ENCODE measurements around the gene SERTAD3.
A peak's percentile ranks its signal among the peaks of the same experiment; 100 is the strongest.
"Not testable (repeated sequence)": the region's sequence is repeated elsewhere in the genome, so short reads cannot be mapped to it uniquely, and the experiment has no call there.

SERTAD3 gene

DNA sequence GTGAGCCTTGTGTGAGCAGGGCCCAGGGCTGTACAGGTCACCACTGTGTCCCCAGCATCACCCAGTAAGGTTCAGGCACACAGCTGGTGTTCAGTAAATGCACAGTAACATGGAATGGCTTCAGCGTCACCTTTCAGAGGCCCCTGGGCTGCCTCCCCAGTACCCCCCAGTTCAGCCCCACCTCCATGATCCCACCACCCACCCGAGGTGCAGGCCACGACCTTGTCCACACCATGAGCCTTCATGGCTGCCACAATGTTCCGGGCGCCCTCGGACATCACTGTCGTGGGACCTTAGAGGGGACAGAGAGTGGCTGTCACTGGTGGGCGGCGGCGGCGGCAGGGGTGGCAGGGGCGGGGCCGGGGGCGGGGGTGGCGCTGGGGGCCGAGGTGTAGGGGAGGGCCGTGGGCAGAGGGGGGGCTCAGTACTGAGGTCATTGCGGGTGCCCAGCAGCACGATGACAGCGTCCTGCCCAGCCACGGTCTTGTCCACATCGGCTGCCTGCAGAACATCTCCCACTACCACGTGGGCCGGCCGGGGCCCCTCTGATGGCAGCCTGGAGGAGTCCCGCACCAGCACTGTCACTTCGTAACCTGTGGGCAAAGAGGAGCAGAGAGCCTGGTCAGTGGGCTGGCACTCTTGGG, 13.9 kb upstream of the SERTAD3 start:
- DNase-seq: no peak

DNA sequence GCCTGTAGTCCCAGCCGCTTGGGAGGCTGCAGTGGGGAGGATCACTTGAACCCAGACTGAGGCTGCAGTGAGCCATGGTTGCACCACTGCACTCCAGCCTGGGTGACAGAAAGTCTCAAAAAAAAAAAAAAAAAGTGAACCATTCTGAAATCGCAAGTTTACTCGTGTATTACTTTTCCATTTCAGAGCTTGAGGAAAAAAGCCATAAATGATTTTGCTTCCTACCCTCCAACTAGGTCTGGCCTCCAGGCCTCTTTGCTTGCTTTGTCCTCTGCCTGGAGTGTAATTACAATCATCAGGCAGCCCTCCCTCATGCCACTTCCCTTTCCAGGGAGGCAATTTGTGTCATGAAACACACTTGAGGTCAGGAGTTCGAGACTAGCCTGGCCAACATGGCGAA, 12.9 kb upstream of the SERTAD3 start:
- no peak for DNase-seq

DNA sequence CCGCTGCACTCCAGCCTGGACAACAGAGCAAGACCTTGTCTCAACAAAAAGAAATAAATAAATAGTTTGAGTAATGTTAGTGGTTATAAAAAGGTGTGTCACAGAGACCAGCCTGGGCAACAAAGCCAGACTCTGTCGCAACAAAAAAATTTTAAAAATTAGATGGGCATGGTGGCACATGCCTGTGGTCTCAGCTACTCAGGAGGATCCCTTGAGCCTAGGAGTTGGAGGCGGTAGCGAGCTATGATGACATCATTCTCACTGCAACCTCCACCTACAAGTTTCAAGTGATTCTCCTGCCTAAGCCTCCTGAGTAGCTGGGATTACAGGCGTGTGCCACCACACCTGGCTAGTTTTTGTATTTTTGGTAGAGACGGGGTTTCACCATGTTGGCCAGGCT, 9.8 kb upstream of the SERTAD3 start:
- DNase-seq: not testable (repeated sequence)

DNA sequence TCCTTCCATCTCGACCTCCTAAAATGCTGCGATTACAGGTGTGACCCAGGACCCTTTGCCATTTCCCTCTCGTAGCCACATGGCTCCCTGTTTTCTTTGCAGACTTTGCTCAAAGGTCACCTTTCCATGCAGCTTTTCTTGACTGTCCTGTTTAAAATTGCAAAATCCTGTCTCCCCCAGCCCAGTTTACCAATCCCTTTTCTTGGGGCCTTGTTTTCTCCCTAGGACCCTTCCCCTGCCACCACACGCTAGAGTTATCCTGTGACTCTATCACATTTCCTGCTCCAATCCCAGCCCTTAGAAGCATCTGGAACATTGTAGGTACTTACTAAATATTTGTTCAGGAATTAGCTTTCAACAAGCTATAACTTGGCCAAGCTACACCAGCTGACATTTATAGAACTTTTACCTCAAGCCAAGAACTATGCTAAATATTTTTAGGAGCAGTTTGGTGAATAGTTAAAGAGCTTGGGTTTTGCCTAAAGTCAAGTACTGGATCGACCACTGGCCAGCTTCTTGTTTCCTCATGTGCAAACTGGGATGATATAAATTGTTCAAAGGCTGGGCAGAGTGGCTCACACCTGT, 9.1 kb upstream of the SERTAD3 start:
- no peak for DNase-seq

DNA sequence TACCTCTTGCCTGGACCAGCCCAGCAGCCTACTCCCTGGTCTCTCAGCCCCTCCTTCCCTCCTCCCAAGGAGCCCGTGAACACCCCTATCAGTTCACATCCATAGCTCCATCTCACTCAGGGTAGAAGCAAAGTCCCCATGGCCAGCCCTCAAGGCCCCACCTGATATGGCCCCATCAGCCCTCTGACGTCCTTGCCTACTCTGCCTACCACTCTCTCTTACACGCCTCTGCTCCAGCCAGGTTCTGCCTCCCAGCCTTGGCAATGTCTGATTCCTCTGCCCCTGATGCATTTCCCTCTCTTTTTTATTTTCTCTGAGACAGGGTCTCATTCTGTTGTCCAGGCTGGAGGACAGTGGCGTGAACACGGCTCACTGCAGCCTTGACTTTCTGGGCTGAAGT, 7.9 kb upstream of the SERTAD3 start:
- DNase-seq: no peak

DNA sequence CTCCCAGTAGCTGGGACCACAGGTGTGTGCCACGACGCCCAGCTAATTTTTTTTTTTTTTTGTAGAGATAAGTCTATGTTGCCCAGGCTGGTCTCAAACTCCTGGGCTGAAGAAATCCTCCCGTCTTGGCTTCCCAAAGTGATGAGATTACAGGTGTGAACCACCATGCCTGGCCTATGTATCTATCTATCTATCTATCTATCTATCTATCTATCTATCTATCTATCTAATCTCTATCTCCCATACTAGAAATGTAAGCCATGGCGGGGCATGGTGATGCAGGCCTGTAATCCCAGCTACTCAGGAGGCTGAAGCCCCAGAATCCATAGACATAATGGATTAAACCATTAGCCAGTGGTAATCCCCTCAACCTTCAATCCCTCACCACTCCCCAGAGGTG, 6.5 kb upstream of the SERTAD3 start:
- DNase-seq: no peak

DNA sequence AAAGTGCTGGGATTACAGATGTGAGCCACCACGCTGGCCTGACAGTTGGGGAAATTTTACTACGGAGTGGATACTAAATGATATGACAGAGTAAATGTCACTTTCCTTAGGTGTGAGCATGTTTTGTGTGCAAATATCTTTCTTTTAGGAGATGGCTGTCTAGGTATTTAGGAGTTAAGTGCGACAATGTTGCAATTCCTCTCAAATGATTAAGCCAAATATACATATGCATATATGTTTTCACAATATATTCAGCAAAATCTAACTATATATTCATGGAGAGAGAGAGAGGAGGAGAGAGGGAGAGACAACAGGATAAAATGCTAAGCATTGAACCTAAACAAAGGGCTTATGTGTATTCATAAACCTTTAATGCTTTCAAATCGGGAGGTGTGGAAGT, 5.4 kb upstream of the SERTAD3 start:
- DNase-seq: no peak

DNA sequence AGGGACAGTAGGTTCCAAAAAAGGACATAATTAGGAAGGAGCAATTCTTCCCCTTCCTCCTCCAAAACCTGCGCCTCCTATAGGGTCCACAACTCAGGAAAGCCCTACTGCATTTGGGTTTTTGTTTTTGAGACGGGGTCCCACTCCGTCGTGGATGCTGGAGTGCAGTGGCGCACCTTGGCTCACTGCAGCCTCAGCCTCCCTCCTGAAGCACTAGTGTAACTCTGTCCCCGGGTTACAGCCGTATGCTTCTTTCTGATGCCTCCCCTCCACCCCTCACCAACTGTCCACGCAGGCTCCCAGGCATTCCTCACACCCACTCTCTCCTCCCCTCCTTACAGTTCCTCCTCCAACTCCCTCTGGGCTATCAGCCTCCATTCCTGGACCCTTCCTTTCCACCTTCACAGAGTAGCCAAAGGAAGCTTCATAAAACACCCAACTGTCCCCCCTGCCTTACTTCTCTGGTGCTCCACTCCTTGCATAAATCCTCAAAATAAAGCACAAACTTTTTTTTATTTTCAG, 2.2 kb upstream of the SERTAD3 start:
- no peak for DNase-seq

DNA sequence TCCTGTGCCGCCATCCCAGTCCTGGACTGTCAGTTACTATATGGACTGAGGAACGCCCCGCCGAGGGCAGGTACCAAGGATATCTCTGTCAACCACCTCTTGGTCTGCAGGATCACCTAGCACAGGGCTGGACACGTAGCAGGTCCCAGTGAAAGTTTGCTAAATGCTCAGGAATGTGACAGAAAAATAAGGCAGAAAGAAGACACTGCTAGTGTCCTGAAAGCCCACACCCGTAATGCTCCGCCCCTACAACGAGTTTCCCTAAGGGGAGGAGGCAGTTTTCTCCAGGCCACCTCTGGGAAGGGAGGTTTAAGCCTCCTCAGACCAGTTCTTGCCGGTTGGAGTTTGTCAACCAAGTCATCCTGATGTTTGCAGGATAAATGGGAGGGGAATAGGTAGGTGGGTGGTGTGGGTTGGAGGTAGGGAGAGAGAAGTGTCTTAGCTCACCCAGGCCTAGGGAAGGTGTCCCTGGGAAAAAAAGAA, 1.7 kb upstream of the SERTAD3 start:
- no peak for DNase-seq

DNA sequence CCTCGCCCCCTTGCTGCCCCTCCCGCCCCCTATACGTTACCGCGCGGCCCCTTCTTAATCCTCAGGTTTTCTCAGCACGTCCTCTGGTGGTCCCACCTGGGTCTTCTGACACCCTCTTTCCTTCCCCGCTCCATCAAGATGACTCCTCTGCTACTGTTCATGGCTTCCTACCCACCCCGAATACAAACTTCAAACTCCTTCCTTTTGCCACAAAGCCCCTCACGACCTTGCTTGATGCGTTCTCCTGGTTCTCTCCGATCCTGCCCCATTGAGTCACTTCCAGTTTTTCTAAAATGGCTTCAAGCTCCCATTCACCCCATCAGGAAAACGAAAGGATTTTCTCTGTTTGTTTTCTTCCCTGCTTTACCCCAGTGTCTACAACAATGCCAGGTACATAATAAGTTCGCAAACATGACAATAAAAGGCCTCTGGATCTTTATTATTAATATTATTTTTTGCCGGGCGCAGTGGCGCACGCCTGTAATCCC, 734 bp upstream of the SERTAD3 start:
- DNase-seq: no peak

DNA sequence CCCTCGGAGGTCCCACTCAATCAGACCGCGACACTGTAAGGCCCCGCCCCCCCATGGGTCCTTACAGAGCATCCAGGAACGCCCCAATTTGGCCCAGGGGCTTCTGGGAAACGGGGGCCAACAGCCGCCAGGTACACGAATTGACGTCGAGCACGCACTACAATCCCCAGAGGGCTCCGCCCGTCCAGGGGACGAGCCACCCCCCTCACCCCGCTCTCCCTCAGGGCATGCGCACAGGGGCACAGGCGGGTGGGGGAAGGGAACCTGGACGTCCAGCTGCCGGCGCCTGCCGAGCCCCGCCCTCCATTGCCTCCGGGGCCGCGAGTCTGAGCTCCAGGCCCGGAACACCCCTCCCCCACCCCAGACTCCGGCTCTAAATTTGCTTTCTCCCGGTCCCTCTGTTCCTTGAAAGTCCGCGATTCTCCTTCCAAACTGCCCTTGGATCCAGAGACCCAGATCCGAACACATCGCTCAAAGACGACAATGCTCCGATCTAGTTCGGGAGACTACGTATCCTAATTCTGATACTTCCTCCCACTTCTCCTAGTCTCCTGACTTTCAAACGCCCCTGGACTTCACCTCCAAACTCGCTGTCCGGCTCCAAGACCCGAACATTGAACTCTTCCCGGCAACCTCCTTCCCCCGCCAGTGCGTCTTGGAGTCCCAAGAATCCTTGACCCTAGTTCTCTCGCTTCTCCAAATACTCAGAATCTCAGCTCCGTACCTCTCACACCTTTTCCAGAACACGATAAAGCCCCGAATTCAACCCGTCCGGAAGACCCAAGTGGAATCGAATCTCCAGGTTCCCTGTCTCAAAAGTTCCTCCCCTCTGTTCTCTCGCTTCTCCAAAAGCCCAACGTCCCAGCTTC, 770 bp downstream of the SERTAD3 start:
- DNase-seq: peak; percentile 98

DNA sequence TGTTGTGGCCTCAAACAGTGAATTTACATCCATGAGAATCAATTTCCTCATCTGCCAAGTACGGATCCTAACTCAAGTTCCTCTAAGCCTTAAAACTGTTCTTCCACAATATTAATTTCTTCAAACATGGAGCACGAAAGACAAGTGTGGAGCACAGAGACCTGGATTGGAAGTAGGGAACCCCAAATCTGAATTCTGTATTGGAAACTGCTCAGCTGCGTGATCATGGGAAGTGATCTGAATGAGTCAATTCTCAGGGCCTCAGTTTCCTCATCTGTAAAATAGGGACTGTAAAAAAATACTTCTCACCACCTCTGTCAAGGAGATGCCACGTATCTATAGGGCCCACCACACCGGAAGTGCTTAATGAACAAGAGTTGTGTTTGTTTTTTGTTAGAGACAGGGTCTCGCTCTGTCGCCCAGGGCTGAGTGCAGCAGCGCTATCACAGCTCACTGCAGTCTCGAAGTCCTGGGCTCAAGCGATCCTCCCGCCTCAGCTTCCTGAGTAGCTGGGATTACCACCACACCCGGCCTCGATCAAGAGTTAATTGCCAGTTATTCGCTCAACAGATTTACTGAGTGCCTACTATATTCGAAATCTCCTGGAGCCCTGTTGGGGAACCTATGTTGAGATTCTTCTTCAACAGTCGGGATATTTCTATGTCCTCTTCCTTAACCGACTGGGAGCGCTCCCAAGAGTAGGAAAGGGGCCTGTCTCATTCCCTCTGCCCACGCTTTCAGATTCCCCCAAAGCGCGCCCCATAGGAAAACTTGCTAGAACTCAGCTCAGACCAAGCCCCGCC, 1.6 kb downstream of the SERTAD3 start:
- no peak for DNase-seq

DNA sequence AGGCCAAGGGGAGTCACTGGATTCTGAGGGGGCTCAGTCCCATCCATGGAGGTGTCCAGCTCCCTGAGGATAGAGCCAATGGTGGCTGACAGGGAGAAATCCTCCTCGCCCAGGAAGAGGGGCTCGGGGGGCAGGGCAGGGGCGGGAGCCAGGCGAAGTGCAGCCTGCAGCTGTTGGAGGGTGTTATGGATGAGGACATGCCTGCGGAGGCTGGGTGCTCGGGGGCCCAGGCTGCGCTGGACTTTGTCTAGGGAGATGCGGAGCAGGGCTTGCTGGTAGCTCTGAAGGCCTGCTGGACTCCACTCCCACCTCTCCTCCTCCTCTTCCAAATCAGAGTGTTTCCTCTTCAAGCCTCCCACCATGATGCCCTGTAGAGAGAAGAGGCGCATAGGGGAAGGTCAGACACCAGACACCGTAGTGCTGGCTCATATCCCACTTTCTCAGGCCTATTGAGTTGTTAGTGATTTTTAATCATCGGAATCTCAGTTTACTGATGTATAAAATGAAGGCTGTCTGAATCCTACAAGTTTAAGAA, 2.3 kb downstream of the SERTAD3 start:
- DNase-seq: no peak

DNA sequence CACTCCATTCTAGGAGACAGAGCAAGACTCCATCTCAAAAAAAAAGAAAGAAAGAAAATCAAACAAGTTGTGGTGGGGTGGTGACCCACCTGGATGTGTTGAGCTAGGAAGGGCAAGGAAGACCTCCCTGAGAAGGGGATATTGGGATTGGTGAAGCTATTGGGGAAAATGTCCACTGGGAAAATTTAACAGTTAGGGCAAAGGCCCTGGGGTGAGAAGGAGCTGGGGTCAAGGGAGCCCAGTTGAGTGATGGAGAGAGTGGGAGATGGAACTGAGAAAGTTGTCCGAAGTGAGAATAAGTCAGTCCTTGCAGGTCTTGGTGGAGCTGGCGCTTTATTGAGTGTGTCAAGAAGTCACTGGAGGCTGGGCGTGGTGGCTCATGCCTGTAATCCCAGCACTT, 5.9 kb downstream of the SERTAD3 start:
- DNase-seq: no peak

DNA sequence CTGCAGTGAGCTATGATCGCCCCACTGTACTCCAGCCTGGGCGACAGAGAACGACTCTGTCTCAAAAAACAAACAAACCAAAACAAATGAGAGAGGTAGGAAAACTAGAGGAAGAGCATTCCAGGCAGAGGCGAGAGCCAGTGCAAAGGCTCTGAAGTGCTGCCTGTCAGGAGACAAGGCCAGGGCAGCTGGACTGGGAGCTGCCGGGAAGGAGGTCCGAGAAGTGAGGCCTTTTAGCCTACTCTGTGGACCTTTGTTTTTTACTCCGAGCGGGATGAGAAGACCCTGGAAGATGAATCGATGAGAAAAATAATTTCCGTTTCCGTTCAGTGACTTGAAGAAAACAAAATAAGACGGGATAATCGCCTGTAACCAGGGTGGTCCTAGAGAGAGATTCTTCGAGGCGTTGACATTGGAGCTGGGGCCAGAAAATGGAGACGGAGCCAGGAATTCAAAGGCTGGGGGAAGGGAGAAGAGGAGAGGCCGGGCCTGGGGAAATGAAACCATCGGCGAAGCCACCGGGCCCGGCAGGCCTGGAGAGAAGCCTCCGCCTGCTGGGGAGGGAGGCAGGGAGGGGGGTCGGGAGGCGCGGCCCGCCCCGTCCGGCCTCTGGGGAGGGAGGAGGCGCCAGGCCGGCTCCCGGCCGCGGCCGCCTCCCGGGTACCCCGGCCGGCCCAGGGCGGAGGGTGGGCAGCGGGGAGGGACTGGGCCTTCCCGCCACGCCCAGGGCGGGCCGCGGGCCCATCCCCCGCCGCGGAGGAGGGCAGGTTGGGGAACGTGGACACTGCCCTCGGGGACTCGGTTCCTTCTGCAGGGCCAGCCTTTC, 10.5 kb downstream of the SERTAD3 start:
- DNase-seq: peak; percentile 26

DNA sequence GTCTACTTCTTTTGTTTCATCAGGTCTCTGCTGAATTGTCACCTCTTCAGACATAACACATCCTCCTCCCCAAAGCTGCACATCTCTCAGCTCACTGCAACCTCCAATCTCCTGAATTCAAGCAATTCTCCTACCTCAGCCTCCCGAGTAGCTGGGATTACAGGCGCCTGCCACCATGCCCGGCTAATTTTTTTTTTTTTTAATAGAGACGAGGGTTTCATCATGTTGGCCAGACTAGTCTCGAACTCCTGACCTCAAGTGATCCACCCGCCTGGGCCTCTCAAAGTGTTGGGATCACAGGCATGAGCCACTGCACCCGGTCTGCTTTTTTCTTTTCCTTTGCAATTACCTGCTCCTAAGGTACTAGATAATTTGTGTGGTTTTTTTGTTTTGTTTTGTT, 11.4 kb downstream of the SERTAD3 start:
- DNase-seq: not testable (repeated sequence)

DNA sequence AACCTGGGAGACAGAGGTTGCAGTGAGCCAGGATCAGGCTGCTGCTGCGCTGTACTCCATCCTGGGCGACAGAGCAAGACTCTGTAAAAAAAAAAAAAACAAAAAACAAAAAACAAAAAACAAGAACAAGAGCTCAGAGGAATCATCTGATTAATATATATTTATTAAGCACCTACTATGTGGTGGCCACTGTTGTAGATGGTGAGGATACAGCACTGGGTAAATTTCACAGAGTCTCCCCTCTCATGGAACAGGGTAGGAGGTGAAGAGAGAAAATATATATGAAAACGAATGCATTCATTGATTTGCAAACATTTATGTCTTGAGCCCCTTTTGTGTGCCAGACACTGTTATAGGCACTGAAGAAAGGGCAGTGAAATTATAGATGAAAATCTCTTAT, 12.4 kb downstream of the SERTAD3 start:
- no peak for DNase-seq

DNA sequence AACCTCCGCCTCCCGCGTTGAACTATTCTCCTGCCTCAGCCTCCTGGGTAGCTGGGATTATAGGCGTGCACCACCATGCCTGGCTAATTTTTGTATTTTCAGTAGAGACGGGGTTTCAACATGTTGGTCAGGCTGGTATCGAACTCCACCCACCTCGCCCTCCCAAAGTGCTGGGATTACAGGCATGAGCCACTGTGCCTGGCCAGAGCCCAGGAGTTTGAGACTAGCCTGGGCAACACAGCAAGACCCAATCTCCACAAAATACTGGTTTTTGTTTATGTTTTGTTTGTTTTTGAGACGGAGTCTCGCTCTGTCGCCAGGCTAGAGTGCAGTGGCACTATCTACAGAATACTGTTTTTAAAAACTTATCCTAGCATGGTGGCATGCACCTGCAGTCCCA, 13.9 kb downstream of the SERTAD3 start:
- not testable (repeated sequence) for DNase-seq

DNA sequence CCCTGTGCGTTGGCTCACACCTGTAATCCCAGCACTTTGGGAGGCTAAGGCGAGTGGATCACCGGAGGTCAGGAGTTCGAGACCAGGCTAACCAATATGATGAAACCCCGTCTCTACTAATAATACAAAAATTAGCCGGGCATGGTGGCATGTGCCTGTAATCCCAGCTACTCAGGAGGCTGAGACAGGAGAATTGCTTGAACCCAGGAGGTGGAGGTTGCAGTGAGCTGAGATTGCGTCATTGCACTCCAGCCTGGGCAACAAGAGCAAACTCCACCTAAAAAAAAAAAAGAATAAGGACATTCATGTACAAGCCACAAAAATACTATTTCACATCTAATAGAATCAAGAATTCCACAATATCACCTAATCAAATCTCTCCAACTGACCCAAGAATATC, 15.9 kb downstream of the SERTAD3 start:
- DNase-seq: not testable (repeated sequence)

DNA sequence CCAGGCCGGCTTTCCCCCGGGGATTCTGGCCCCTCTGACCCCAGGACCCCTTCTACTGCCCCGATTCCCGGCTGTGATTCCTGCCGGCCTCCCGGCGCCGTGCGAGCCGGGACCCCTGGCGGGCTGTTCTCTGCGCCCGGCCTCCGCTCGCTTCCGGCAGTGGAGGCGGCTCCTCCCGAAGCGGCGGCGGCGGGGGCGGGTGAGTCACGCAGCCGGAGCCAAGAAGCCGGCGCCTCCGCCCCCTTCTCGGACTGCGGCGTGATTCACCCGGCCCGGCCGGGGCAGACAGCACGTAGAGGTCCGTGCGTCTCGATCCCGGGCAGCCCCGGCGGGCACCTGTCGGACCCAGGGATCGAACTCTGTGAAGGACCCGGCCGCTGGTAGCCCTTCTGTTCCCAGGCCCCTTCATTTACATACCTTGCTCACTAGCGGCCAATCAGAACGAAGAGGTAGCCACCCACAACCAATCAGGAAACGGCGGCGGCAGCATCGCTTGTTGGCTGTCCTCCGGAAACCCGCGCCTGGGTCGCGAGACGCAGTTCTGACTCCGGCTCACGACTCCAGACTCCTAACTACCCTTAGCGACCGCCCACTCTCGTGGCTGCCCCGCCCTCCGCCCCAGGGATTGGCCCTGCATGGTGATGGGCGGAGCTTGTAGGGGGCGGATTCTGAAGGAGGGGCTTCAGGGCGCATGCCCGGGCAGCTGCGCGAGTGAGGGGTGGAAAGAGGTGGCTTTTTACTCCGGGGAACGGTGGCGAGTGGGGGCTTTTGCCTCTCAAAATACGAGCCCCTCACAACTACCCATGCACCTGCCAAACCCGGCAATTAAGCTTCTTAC, 18.5 kb downstream of the SERTAD3 start, which contains the start of gene SERTAD1:
Gene SERTAD1, minus strand, starts transcription at position 543 of the 838 bp plus-strand sequence. CDS start 2,446 bp downstream, outside the sequence.
- DNase-seq: peak; percentile 100
